ENCODE data around the gene EFEMP1. TPM values are rescaled to one million over a fixed set of nuclear protein-coding genes. Genes with fewer than 3 reads are reported as not detected.

Gene EFEMP1, protein sequence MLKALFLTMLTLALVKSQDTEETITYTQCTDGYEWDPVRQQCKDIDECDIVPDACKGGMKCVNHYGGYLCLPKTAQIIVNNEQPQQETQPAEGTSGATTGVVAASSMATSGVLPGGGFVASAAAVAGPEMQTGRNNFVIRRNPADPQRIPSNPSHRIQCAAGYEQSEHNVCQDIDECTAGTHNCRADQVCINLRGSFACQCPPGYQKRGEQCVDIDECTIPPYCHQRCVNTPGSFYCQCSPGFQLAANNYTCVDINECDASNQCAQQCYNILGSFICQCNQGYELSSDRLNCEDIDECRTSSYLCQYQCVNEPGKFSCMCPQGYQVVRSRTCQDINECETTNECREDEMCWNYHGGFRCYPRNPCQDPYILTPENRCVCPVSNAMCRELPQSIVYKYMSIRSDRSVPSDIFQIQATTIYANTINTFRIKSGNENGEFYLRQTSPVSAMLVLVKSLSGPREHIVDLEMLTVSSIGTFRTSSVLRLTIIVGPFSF
- 219 TPM for total RNA-seq
- long read RNA-seq, transcript EFEMP1-202 (11 exons, 3,024 nt), result major isoform, 204 of 396 reads
- long read RNA-seq, transcript EFEMP1-201 (12 exons, 1,820 nt), result minor isoform, 121 of 396 reads
- long read RNA-seq, partial matches to known transcripts, result 38 of 396 reads
- long read RNA-seq, other reads (novel, unspliced or antisense), result 33 of 396 reads

DNA sequence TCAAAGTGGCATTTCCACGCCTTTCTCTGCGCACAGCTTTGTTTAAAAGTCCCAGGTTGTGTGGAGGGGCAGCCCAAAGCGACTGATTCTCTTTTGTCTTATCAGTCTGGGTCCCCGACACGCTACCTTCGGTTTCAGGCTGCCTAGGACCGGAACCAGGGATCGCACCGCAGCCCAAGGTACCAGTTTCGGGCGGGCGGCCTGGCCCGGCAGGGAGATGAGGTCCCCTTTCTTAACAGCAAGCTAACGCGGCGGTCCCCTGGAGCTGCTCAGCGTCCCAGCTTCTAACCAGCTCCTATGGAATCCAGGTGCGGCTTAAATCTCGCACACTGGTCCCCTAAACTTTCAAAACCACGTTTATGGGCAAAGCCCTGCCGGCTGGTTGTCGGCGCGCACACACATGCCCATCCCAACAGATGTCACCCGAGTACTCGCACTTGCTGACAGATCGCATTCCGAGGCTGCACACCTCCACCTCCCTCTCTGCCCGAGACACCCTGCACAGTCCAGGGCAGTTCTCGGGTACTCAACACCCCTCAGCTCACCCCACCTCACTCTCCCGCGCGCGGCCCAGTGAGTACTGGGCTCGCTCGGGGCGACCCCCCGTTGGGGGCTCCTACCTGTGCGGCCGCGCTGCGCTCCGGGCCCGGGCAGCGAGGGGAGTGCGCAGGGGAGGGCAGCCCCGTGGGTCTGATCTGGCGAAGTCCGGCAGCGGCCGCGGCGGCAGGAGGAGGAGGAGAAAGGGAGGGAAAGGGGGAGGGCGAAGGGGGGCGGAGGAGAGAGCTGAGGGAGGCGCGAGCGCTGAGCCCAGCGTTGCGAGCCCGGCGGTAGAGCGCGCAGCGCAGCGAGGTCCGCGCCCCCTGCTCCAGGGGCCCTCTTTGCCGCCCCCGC, at the start of gene EFEMP1:
EFEMP1 (minus strand) TSS at position 692 of the 891 bp plus-strand sequence. CDS start 1,342 bp downstream, outside the sequence.
- Histone ChIP-seq H3K4me3 (peak within 1 kb of the TSS; percentile 73), H3K36me3 (no peaks in the 10 kb centered on the region), H3K27me3 (ENCODE audit: low read depth) (peaks cover 4% of the 10 kb centered on the region), H3K9me3 (no peaks in the 10 kb centered on the region), H3K27ac (peak within 1 kb of the TSS; percentile 70), H3K4me1 (peaks cover 19% of the 10 kb centered on the region)
- TF ChIP-seq, protein P1, sequence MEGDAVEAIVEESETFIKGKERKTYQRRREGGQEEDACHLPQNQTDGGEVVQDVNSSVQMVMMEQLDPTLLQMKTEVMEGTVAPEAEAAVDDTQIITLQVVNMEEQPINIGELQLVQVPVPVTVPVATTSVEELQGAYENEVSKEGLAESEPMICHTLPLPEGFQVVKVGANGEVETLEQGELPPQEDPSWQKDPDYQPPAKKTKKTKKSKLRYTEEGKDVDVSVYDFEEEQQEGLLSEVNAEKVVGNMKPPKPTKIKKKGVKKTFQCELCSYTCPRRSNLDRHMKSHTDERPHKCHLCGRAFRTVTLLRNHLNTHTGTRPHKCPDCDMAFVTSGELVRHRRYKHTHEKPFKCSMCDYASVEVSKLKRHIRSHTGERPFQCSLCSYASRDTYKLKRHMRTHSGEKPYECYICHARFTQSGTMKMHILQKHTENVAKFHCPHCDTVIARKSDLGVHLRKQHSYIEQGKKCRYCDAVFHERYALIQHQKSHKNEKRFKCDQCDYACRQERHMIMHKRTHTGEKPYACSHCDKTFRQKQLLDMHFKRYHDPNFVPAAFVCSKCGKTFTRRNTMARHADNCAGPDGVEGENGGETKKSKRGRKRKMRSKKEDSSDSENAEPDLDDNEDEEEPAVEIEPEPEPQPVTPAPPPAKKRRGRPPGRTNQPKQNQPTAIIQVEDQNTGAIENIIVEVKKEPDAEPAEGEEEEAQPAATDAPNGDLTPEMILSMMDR (IDR thresholded peaks at IDR 0.05), result no peak
- peak; percentile 96 to 97 for ATAC-seq
- intact Hi-C loops (cut with DNase I), result no loop called here
- DNase-seq, result peak; percentile 82

DNA sequence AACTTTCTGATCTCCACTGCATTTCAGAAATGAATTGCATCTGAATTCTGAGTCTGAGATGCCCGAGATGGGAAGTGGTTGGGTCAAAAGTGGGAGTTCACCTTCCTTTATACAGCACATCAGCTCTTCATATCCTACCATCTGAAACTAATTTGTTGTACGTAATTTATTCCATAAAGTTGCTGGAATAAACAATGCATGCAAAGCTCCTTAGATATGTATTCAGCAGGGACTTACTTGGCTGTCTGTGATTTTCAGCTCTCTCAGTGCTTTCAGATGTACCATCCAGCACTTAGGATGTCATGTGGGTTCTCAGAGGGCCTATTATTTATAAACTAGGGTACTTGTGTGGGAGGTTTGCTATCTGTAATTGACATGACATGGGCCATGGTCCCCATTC, 46.9 kb upstream of the EFEMP1 start:
- intact Hi-C loops (cut with DNase I), result no loop called here
- TF ChIP-seq, protein P1 (IDR thresholded peaks at IDR 0.05), result no peak
- H3K27me3 ChIP-seq (ENCODE audit: low read depth), result no peaks in the 10 kb centered on the region

DNA sequence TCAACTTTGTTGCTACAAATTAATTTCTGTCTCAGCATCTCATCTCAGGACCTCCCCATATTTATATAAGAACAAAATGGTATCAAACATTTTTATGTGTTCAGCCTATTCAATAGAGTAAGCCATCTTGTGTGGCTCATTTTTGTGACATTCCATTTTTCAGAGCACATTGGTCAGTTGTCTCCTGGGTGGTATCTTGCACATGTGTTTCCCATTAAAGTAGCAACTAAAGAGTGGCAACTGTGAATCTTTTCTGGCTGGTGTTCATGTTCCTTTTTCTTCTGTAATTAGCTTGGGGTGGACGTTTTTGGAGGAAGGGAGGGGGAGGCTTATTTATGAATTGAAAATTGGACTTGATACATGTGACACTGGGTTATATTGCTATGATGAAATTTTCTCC, 45.4 kb upstream of the EFEMP1 start:
- Histone ChIP-seq H3K36me3 (no peaks in the 10 kb centered on the region), H3K4me3 (no peak overlapping the region), H3K27me3 (ENCODE audit: low read depth) (no peaks in the 10 kb centered on the region), H3K9me3 (no peaks in the 10 kb centered on the region), H3K4me1 (no peaks in the 10 kb centered on the region), H3K27ac (no peak overlapping the region)
- TF ChIP-seq, protein P1 (IDR thresholded peaks at IDR 0.05), result no peak
- no peak for ATAC-seq
- no peak for DNase-seq
- intact Hi-C loops (cut with DNase I), result loop anchor here (10.0 kb wide), 1 partner anchor 204 kb away; no protein-coding TSS in a partner anchor

More for the DNA sequence above, 46.9 kb upstream of the EFEMP1 start:
- Histone ChIP-seq H3K4me3 (no peak overlapping the region), H3K27ac (no peak overlapping the region), H3K4me1 (no peaks in the 10 kb centered on the region), H3K9me3 (no peaks in the 10 kb centered on the region), H3K36me3 (no peaks in the 10 kb centered on the region)
- ATAC-seq (no peak), DNase-seq (no peak)

DNA sequence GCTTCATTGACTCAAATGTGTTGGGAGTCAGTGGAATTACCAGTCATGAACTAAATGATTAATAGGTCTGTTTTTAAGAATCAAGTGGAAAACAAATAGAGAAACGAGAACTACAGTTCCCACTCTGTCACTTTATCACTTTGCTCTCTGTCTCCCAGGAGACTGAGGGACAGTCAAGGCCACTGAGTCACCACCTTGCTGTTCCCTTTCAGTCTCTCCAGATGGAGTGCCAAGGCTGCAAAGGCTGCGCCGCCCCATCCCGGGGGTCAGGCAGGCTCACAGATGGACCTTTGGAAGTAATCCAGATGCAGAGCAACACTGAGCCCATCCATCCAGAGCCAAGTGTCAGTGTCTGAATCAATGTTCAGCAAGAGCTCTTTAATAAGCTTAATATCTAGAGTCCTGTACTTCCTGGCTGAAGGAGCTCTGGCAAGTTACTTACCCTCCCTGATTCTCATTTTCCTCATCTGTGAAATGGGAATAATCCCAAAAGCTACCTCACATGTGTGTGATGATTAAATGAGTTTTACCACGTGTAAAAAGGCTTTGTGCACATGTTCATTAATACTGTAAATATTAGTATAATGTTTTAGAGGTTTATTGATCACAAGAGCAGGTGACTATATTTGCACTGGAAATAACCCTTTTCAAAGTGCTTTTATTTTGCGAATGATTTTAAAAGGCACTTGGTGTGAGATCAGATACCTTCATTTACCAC, 43.0 kb upstream of the EFEMP1 start:
- intact Hi-C loops (cut with DNase I), result loop anchor here (10.0 kb wide), 1 partner anchor 202 kb away; no protein-coding TSS in a partner anchor
- Histone ChIP-seq H3K4me1 (no peaks in the 10 kb centered on the region), H3K27me3 (ENCODE audit: low read depth) (no peaks in the 10 kb centered on the region), H3K27ac (no peak overlapping the region), H3K4me3 (no peak overlapping the region), H3K36me3 (no peaks in the 10 kb centered on the region), H3K9me3 (no peaks in the 10 kb centered on the region)
- ATAC-seq, result peak; percentile 37 to 60
- TF ChIP-seq, protein P1 (IDR thresholded peaks at IDR 0.05), result no peak
- no peak for DNase-seq

Measured in lower lobe of right lung (tissue), 2 donors.